Tibial nerve (tissue), 4 donors: ENCODE measurements around the gene RAP1GAP2. TPM values are rescaled to one million over a fixed set of nuclear protein-coding genes. Genes with fewer than 3 reads are reported as not detected.

Experiments
- DNase-seq, 2 donors: peaks; one replicate each; pipeline ENCODE4 v3.0.0-alpha.2; 2019; ENCODE audit warnings: low spot score in 2 of 2
- H3K27ac ChIP-seq, 4 donors: fragments of 200-600 bp; sonication (generic) in 3 of 4; one replicate each; pipeline ENCODE4 v1.5.1; 2017 to 2019; ENCODE audit warnings: mild to moderate bottlenecking in 1 of 4
- H3K27me3 ChIP-seq, 2 donors: fragments of 200-600 bp; sonication (generic) in 1 of 2; one replicate each; pipeline versions ENCODE4 v1.5.1 to v1.6.0; 2017 to 2019
- H3K36me3 ChIP-seq, 3 donors: fragments of 200-600 bp; sonication (generic); one replicate each; pipeline ENCODE4 v1.5.1; 2018 to 2019
- H3K4me1 ChIP-seq, 4 donors: fragments of 200-600 bp; sonication (generic) in 3 of 4; one replicate each; pipeline ENCODE4 v1.5.1; 2017 to 2019
- H3K4me3 ChIP-seq, 4 donors: fragments of 200-600 bp; sonication (generic) in 3 of 4; one replicate each; pipeline ENCODE4 v1.5.1; 2017 to 2019; ENCODE audit warnings: mild to moderate bottlenecking in 1 of 4, moderate library complexity in 1 of 4
- H3K9me3 ChIP-seq, 4 donors: fragments of 200-600 bp; sonication (generic) in 3 of 4; one replicate each; pipeline ENCODE4 v1.5.1; 2017 to 2019
- CTCF ChIP-seq, 5 experiments: fragments of 200-600 bp in 3 of 5; fragments of 450-650 bp in 2 of 5; sonication (generic) in 3 of 5; IDR thresholded peaks; one replicate each; pipeline ENCODE4 v1.5.1; 2016 to 2019; ENCODE audit warnings: antibody characterized with exemption in 5 of 5, mild to moderate bottlenecking in 3 of 5, moderate library complexity in 2 of 5
- EP300 ChIP-seq, 2 donors: sonication (generic); formaldehyde crosslinking; IDR thresholded peaks; one replicate each; pipeline ENCODE4 v1.6.1; 2017; ENCODE audit warnings: antibody characterized with exemption in 2 of 2, mild to moderate bottlenecking in 1 of 2
- POLR2A ChIP-seq, 2 donors: fragments of 450-650 bp; IDR thresholded peaks; one replicate each; pipeline ENCODE4 v1.6.1; 2017; ENCODE audit warnings: antibody characterized with exemption in 2 of 2, mild to moderate bottlenecking in 2 of 2, moderate library complexity in 2 of 2
- WGBS, 2 donors: methylation state at CpG; one replicate each; pipeline ENCODE4 v1.1.5; 2018; 5-methylcytosine and 5-hydroxymethylcytosine counted together
- total RNA-seq, 4 donors: library from RNA; depleted of rRNA; stranded (reverse); fragments of >200 nt; gene quantifications; one replicate each; pipeline ENCODE4 v1.1.0, GENCODE V29; 2016

Gene RAP1GAP2
- total RNA-seq, 4 donors from 2014 or later, result 5.4 to 18.2 (median 11.9) TPM

DNA sequence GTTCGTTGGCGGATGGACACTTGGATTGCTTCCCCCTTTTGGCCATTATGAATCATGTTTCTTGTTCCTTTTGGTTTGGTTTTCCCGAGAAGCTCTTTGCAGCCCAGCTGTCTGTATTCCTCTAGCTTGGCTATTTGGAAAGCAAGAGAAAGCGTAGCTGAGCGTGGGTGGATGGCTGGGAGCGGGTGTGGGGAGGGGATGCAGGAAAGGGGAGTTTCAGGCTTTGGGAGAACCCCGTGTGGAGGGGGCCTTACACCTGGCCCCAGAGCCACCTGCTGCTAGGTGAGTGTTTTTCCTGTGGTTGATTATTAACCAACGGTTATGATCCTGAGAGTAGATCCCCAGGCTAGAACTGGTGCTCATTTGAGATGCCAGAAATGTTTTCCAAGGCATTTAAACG, 103.7 kb downstream of the RAP1GAP2 start:
- Histone ChIP-seq H3K36me3 (no peaks in the 10 kb centered on the region), H3K27me3 (no peaks in the 10 kb centered on the region), H3K9me3 (no peaks in the 10 kb centered on the region), H3K4me1 (no peaks in the 10 kb centered on the region), H3K27ac (no peak overlapping the region), H3K4me3 (no peak overlapping the region)
- 62% methylated on average over 9 of the region's 9 CpGs for WGBS, 2 donors
- TF ChIP-seq POLR2A (IDR thresholded peaks at IDR 0.05) (no peak), CTCF (IDR thresholded peaks at IDR 0.05) (no peak), EP300 (IDR thresholded peaks at IDR 0.05) (no peak)
- DNase-seq, result no peak

- WGBS, 2 donors, result 80 to 81% methylated on average over 9 of the region's 9 CpGs
- TF ChIP-seq CTCF (IDR thresholded peaks at IDR 0.05), result no peak
- TF ChIP-seq EP300 (IDR thresholded peaks at IDR 0.05), result no peak
- TF ChIP-seq POLR2A (IDR thresholded peaks at IDR 0.05), result no peak
- no peaks in the 10 kb centered on the region for H3K4me1 ChIP-seq
- no peaks in the 10 kb centered on the region for H3K27me3 ChIP-seq
- peaks cover 0 to 3% (median 0%) of the 10 kb centered on the region in 3 donors for H3K36me3 ChIP-seq
- DNase-seq, result no peak
- H3K9me3 ChIP-seq, result no peaks in the 10 kb centered on the region
- H3K4me3 ChIP-seq, result no peak overlapping the region
- H3K27ac ChIP-seq, result no peak overlapping the region
These were observed 104.6 kb downstream of the RAP1GAP2 start for GRCh38 chr17:2900842-2901241.

DNA sequence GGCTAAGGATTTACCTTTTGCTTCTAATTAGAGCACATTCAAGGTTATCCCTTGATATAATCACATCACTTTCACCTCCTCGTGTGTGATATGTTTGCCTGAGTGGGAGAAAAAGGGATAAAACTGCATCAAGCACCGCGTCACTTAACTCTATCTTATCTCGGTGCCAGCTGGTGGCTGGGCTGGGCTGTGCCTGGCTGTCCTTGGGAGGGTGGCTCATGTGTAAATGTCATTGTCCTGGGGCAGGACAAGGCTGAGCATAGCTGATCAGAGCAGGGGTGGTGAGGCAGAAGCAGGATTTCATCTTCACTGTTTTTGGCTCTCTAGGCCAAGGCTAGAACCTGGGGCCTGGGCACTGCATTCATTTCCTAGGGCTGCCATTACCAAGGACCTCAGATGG, 105.3 kb downstream of the RAP1GAP2 start:
- Histone ChIP-seq H3K27ac (no peak overlapping the region), H3K36me3 (peaks cover 0 to 9% (median 0%) of the 10 kb centered on the region in 3 donors), H3K27me3 (no peaks in the 10 kb centered on the region), H3K4me3 (no peak overlapping the region), H3K4me1 (no peaks in the 10 kb centered on the region), H3K9me3 (no peaks in the 10 kb centered on the region)
- DNase-seq, result no peak
- 90 to 91% methylated on average over 4 of the region's 4 CpGs for WGBS, 2 donors
- TF ChIP-seq EP300 (IDR thresholded peaks at IDR 0.05), result no peak
- TF ChIP-seq CTCF (IDR thresholded peaks at IDR 0.05), result no peak
- TF ChIP-seq POLR2A (IDR thresholded peaks at IDR 0.05), result no peak

GRCh38 chr17:2902546-2902945, 106.3 kb downstream of the RAP1GAP2 start:
- no peak overlapping the region for H3K4me3 ChIP-seq
- no peaks in the 10 kb centered on the region for H3K4me1 ChIP-seq
- no peak for DNase-seq
- 91 to 94% methylated on average over 9 of the region's 9 CpGs for WGBS, 2 donors
- H3K9me3 ChIP-seq, result no peaks in the 10 kb centered on the region
- TF ChIP-seq POLR2A (IDR thresholded peaks at IDR 0.05) (no peak), EP300 (IDR thresholded peaks at IDR 0.05) (no peak), CTCF (IDR thresholded peaks at IDR 0.05) (no peak)
- H3K27ac ChIP-seq, result no peak overlapping the region
- peaks cover 0 to 9% (median 0%) of the 10 kb centered on the region in 3 donors for H3K36me3 ChIP-seq
- no peaks in the 10 kb centered on the region for H3K27me3 ChIP-seq

- whole genome bisulfite sequencing, 2 donors, result 80 to 86% methylated on average over 8 of the region's 8 CpGs
- Histone ChIP-seq H3K27ac (no peak overlapping the region), H3K27me3 (no peaks in the 10 kb centered on the region), H3K9me3 (no peaks in the 10 kb centered on the region), H3K4me1 (no peaks in the 10 kb centered on the region), H3K36me3 (peaks cover 0 to 9% (median 0%) of the 10 kb centered on the region in 3 donors), H3K4me3 (no peak overlapping the region)
- TF ChIP-seq EP300 (IDR thresholded peaks at IDR 0.05), result no peak
- no peak for DNase-seq
These were observed 107.1 kb downstream of the RAP1GAP2 start for GRCh38 chr17:2903193-2903974.
